Hematopoietic multipotent progenitor cell treated with erythropoietin and hydrocortisone succinate and interleukin-3 and kit ligand, for 8 days (in vitro differentiated cells): ENCODE measurements around the gene FAM222A.

Experiments
- DNase-seq: peaks from one replicate; pipeline ENCODE4 v3.0.0-alpha.2; 2015

The FAM222A gene

GRCh38 chr12:109739747-109740693 lies 26.4 kb downstream of the FAM222A start:
- peak; percentile 88 for DNase-seq

GRCh38 chr12:109740694-109741245 lies 27.1 kb downstream of the FAM222A start:
- no peak for DNase-seq

- DNase-seq, result no peak
These were observed 27.8 kb downstream of the FAM222A start for GRCh38 chr12:109741286-109741969.

- DNase-seq, result no peak
These were observed 28.5 kb downstream of the FAM222A start for GRCh38 chr12:109741970-109742703.

GRCh38 chr12:109743076-109743910 lies 29.7 kb downstream of the FAM222A start:
- DNase-seq, result no peak

GRCh38 chr12:109744026-109744425 lies 30.4 kb downstream of the FAM222A start:
- no peak for DNase-seq

GRCh38 chr12:109744986-109745942 lies 31.6 kb downstream of the FAM222A start:
- DNase-seq, result no peak

- no peak for DNase-seq
These were observed 38.8 kb downstream of the FAM222A start for GRCh38 chr12:109752117-109753053.

- no peak for DNase-seq
These were observed 39.4 kb downstream of the FAM222A start for GRCh38 chr12:109753054-109753401.

- no peak for DNase-seq
These were observed 40.3 kb downstream of the FAM222A start for GRCh38 chr12:109753959-109754358.

- no peak for DNase-seq
These were observed 42.8 kb downstream of the FAM222A start for GRCh38 chr12:109756457-109756856.

- DNase-seq, result no peak
These were observed 44.1 kb downstream of the FAM222A start for GRCh38 chr12:109757671-109758265.

- no peak for DNase-seq
These were observed 45.1 kb downstream of the FAM222A start for GRCh38 chr12:109758426-109759420.

GRCh38 chr12:109759595-109759994 lies 46.0 kb downstream of the FAM222A start:
- no peak for DNase-seq

- peak; percentile 68 for DNase-seq
These were observed 46.7 kb downstream of the FAM222A start for GRCh38 chr12:109760031-109760929.

- DNase-seq, result no peak
These were observed 47.6 kb downstream of the FAM222A start for GRCh38 chr12:109760930-109761921.
